Measurements from ENCODE around the gene SMYD1.

The SMYD1 gene

DNA sequence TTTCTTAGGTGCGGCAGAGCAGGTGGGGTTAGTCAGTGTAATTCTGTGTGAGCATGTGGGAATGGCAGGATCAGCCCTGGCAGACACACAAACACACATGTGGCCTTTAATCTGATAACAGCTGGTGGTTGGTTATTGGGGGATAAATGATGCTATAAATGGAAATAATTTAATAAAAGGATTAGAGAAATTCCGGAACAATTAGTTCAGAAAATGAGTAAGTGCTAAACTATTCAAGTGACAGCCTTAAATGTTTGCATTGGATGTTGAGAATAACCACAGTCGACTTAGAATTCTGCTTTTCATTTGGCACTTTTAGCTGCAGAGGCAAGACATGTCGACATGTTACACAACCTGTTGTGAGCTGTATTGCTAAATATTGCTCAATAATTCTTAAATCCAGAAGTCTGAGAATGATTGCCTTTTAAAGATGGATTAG lies 7.2 kb downstream of the SMYD1 start:
- DNase-seq (ENCODE audit: low spot score) = no peak
- TF ChIP-seq, protein P1, sequence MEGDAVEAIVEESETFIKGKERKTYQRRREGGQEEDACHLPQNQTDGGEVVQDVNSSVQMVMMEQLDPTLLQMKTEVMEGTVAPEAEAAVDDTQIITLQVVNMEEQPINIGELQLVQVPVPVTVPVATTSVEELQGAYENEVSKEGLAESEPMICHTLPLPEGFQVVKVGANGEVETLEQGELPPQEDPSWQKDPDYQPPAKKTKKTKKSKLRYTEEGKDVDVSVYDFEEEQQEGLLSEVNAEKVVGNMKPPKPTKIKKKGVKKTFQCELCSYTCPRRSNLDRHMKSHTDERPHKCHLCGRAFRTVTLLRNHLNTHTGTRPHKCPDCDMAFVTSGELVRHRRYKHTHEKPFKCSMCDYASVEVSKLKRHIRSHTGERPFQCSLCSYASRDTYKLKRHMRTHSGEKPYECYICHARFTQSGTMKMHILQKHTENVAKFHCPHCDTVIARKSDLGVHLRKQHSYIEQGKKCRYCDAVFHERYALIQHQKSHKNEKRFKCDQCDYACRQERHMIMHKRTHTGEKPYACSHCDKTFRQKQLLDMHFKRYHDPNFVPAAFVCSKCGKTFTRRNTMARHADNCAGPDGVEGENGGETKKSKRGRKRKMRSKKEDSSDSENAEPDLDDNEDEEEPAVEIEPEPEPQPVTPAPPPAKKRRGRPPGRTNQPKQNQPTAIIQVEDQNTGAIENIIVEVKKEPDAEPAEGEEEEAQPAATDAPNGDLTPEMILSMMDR (IDR thresholded peaks at IDR 0.05; ENCODE audit: extremely low read depth, insufficient read depth, missing control alignments) = no peak
- in situ Hi-C loops (cut with MboI; ENCODE audit: low pct_unique_long_range_greater_than_20kb, low sequenced_read_pairs, unreplicated experiment) = no loop called here

DNA sequence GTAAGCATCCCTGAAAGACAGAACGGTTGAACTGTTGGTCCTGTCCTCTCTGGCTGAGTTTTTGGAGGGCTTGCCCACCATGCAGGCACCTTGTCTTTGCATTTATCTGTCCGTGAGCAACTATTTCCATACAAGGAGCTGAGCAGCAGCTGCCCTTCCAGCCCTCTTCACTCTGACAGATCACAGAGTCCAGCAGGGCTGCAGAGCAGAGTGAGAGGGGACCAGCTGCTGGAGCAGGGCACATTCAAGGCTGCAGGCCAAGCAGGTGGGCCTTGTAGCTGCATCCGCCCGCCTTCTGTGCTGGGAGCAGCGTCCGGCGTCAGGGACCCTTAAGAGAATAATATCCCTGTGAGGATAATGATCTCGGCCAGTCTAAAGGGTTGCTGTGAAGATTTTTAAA lies 9.5 kb downstream of the SMYD1 start:
- in situ Hi-C loops (cut with MboI; ENCODE audit: low pct_unique_long_range_greater_than_20kb, low sequenced_read_pairs, unreplicated experiment) = no loop called here
- TF ChIP-seq, protein P1 (IDR thresholded peaks at IDR 0.05; ENCODE audit: extremely low read depth, insufficient read depth, missing control alignments) = no peak
- no peak for DNase-seq (ENCODE audit: low spot score)

DNA sequence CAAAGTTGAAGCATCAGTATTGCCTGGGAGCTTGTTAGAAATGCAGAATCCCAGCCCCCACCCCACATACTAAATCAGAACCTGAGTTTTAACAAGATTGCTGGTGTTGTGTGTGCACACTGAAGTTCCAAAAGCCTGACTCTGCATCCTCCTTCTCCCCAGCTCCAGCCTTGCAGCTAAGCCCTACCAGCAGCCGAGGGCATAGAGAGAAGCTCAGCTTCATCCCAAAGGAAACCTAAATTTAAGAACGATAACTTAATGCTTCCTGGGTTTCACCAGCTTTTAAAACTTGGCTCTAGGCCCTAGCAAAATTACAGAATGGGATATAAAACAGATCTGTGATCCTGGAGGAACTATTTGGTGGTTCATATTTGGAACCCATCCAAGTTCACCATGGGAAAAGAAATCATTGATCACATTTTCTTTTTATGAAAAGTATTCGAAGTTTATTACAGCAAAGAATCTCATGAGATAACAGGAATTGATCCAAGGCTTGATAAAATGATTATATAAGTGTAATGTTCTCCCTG lies 11.1 kb downstream of the SMYD1 start:
- TF ChIP-seq, protein P1 (IDR thresholded peaks at IDR 0.05; ENCODE audit: extremely low read depth, insufficient read depth, missing control alignments) = no peak
- in situ Hi-C loops (cut with MboI; ENCODE audit: low pct_unique_long_range_greater_than_20kb, low sequenced_read_pairs, unreplicated experiment) = no loop called here
- DNase-seq (ENCODE audit: low spot score) = no peak

DNA sequence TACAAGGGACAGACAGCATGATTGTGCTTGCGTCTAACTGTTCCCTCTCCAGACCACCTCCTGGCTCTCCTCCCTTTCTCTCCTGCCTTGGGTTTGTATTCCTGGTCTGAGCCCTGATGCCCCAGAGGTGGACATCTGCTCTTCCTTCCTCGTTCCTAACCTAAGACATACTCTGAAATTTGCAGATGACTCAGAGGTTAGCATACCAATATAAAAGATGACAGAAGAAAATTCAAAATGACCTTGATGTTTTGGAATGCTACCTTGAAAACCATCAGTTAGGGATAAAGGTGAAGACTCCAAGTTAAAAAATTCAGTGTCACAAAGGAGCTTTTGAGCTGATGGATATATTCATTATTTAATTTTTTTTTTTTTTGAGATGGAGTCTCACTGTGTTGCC lies 12.9 kb downstream of the SMYD1 start:
- TF ChIP-seq, protein P1 (IDR thresholded peaks at IDR 0.05; ENCODE audit: extremely low read depth, insufficient read depth, missing control alignments) = no peak
- in situ Hi-C loops (cut with MboI; ENCODE audit: low pct_unique_long_range_greater_than_20kb, low sequenced_read_pairs, unreplicated experiment) = no loop called here
- no peak for DNase-seq (ENCODE audit: low spot score)

DNA sequence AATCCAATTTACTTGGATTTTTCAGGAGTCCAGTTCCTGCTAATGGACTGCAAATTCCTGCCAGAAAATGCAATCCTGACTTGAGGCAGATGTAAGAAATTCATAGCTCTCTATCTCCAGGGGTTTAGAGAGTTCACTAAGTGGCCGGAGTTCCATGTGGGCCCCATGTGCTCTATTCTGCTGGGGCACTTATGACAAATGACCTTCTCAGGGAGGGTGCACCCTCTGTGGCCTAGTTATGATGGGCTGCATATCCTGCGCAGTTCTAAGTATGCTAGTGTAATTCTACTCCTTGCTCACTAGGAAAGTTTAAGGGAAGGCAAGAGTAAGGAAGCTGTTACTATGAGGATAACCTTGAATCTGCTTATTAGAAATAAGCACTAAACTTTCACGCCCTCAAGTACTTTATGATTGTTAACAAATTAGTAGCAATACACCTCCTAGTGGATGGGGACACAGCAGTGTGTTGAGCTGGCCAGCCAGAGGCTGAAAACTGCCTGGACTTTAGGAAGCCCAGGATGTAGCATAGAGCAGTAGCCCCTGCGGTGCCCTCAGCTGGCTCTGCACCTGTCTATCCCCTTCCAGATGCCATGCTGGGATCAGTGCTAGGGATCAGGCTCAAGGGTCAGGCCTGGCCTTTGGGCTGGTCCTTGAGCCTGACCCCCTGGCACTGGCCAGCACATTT lies 14.4 kb downstream of the SMYD1 start:
- DNase-seq (ENCODE audit: low spot score) = no peak
- TF ChIP-seq, protein P1 (IDR thresholded peaks at IDR 0.05; ENCODE audit: extremely low read depth, insufficient read depth, missing control alignments) = no peak
- in situ Hi-C loops (cut with MboI; ENCODE audit: low pct_unique_long_range_greater_than_20kb, low sequenced_read_pairs, unreplicated experiment) = no loop called here

DNA sequence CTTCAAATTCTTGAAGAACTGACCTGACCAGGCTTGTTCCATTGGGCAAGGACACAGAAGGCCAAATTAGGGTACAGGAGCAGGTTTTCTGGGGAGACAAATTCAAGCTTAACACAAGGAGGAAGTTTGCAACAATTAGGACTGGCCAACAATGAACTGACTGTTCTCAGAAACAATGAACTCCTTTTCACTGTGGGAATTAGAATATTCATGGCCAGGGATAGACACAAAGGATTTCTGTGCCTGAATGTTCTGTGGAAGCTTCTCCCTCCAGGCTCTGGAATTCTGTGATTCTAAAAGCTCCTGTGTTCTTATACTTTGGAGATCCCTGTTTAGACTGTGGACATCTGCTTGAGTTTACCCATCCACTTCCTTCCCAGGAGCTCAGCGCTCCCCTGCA lies 15.2 kb downstream of the SMYD1 start:
- in situ Hi-C loops (cut with MboI; ENCODE audit: low pct_unique_long_range_greater_than_20kb, low sequenced_read_pairs, unreplicated experiment) = no loop called here
- no peak for DNase-seq (ENCODE audit: low spot score)
- TF ChIP-seq, protein P1 (IDR thresholded peaks at IDR 0.05; ENCODE audit: extremely low read depth, insufficient read depth, missing control alignments) = no peak
